HG03196 (cell line): ENCODE data around the gene SRSF9.
A peak's percentile ranks its signal among the peaks of the same experiment; 100 is the strongest.
"Not testable (repeated sequence)": the region's sequence is repeated elsewhere in the genome, so short reads cannot be mapped to it uniquely, and the experiment has no call there.

ENCODE experiments used
- ATAC-seq: cut with Tn5 transposase; IDR thresholded peaks from one replicate; pipeline ENCODE4 v1.9.1; 2021; ENCODE audit not compliant: unreplicated experiment

The SRSF9 gene, protein sequence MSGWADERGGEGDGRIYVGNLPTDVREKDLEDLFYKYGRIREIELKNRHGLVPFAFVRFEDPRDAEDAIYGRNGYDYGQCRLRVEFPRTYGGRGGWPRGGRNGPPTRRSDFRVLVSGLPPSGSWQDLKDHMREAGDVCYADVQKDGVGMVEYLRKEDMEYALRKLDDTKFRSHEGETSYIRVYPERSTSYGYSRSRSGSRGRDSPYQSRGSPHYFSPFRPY

DNA sequence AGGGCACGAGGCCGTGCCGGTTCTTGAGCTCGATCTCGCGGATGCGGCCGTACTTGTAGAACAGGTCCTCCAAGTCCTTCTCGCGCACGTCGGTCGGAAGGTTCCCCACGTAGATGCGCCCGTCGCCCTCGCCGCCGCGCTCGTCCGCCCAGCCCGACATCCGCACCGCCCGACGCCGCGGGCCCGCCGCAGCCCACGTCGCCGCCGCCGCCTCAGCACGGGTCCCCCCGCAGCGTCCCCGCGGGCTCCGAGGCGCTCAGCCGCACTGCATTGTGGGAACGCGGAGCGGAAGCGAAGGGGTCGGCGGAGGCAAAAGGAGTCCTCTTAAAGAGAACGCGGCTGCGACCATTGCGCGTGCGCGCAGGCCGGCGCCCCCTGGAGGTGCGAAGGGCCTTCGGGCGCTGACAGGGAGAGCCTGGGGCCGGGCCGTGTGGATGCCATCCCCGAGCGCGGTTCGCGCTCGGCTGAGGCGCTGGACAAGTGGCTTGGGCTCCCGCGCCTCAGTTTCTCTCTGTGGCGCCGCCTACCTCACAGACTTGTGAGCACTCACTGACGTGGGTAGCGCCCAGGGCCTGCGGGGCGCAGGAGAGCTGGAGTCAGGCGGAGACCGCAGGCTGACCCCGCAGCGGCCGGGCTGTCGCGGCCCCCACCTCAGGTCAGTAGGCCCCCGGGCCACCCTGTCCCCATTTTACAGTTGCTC, at the start of gene SRSF9:
TSS of gene SRSF9 (minus strand) at position 299 of the 700 bp plus-strand sequence. CDS start at position 160, 139 bp downstream.
- peak; percentile 87 for ATAC-seq

DNA sequence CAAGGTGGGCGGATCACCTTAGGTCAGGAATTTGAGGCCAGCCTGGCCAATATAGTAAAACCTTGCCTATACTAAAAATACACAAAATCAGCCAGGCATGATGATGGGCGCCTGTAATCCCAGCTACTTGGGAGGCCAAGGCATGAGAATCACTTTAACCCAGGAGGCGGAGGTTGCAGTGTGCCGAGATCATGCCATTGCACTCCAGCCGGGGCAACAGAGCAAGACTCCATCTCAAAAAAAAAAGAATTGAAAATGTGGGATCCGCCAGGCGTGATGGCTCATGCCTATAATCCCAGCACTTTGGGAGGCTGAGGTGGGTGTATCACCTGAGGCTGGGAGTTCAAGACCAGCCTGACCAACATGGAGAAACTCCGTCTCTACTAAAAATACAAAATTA, 49.8 kb upstream of the SRSF9 start:
- not testable (repeated sequence) for ATAC-seq

DNA sequence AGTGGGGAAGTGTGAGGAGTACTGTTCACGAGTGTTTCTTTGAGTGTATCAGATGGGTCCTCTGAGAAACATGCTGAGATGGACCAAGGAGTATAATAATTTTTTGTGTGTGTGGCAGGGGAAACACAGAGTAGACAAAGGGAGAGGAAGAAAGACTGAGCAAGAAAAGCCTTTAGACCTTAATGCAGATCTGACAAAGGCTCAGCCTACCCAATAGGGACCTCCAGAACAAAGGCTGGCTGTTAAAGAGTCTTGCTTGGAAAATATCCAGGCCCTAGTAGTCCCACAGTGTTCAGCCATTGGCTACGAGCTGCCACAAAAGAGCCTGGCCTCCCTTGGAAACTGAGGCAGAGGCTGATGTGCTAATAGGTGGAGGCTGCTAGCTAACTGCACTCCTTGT, 45.9 kb upstream of the SRSF9 start:
- ATAC-seq, result no peak

DNA sequence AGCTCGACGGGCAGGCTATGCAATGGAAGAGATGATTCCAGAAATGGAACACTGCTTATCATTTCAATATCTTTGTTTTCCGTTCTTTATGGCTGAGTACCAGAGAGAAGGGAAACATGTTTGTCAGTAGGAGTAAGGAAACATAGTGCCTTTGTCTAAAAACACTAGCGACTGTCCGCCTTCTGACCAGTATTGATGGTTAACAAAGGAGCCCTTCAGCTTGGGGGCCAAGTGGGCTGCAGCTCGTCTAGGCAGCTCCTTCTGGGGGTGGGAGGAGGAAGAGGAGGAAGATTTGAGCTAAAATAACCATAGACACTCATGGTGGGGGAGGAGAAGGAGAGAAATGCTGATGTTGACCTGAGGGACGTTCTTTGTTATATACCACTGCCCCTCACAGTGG, 44.5 kb upstream of the SRSF9 start:
- ATAC-seq, result no peak

DNA sequence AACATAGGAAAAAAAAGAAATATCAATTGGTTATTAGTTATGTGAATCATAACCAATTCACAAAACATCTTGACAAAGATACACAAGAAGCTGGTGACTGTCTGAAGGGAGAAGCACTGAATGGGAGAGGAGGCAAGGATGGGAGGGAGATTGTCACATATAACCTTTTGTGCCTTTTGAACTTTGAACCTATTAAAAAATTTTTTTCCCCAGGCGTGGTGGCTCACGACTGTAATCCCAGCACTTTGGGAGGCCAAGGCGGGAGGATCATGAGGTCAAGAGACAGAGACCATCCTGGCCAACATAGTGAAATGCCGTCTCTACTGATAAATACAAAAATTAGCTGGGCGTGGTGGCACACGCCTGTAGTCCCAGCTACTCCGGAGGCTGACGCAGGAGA, 39.0 kb upstream of the SRSF9 start:
- no peak for ATAC-seq

DNA sequence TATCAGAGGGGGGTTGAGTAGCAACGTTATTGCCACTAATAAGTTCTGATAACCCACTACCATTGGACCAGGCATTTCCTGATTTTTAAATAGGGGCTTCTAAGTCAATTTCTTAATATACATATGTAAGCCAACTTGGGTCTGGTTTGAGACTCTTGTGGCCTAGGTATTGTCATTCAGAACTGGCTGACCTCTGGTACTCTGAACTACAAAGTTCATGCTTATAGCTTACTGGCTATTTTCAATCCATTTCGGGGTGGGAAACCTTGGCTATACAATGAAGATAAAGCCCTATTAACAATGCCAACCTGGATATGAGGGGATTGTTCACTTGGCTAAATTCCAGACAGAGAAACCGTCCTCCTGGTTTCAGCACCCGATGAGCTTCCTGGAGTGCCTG, 35.0 kb upstream of the SRSF9 start:
- no peak for ATAC-seq

DNA sequence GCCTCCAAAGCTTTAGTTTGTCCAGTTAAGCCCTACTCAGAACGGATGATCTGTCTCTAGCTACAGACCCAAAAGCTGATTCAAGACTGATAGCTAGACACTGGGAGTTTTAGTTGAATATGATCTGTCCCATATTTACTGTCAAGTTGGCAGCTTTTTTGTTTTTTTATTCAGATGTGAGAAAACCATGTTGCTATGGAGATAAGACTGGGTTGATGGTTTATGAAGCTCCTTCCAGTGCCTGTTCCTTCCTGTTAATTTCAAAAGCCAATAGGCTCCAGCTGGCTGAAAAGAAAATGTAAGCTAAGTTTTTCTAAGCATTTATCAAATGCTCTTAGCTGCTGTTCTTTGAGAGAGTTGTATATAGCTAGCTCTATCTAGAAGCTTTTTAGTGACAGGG, 31.0 kb upstream of the SRSF9 start:
- no peak for ATAC-seq

DNA sequence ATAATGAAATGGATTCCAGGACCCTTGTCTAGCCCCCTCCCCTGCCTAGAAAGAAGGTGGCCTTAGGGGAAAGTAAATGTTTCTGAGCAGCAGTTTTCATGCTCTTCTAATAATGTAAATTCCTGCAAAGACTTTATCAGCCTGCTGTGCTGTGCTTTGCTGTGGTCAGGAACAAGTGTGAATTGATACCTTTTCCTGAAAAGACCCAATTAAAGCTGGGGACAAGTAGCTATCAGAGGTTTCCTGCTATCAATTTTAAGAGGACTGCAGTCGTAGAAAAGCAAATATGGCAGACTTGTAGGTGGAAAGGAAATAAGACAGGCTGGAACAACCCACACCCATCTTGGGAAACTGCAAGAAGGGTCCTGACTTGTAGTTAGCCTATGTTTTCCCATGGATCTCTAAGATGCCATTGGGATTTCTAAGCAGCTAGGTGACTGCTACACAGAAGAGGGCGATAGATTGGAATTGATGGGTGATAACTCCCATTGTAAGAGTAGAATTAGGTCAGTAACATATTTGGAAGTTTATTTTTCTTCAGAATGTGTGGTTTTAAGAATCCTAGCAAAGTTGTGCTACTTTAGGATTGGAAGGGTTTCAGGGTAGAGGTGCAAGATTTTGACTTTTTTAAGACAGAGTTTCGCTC, 29.4 kb upstream of the SRSF9 start:
- ATAC-seq, result no peak

DNA sequence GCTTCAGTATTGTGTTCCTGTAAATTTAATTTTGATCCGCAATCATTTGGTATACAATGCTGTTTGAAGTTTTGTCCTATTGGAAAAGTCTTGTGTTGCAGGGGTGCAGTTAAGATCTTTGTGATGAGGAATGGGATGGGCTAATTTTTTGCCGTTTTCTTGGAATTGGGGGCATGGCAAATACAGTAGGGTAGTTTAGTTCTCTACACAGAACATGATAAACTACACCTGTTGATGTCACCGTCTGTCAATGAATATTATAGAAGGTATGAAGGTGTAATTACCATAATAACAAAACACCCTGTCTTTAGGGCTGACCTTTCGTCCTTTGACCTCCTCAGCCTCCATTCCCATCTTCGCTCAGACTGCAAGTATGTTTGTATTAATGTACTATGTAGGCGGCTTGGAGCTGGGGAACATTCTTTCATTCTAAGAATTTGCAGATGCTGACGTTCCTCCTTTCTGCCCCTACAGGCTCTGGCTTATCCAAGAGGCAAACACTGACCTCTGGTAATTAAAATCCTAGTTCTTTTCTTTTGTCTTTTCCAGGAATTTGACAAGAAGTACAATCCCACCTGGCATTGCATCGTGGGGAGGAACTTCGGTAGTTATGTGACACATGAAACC, 28.1 kb upstream of the SRSF9 start:
- ATAC-seq, result no peak

DNA sequence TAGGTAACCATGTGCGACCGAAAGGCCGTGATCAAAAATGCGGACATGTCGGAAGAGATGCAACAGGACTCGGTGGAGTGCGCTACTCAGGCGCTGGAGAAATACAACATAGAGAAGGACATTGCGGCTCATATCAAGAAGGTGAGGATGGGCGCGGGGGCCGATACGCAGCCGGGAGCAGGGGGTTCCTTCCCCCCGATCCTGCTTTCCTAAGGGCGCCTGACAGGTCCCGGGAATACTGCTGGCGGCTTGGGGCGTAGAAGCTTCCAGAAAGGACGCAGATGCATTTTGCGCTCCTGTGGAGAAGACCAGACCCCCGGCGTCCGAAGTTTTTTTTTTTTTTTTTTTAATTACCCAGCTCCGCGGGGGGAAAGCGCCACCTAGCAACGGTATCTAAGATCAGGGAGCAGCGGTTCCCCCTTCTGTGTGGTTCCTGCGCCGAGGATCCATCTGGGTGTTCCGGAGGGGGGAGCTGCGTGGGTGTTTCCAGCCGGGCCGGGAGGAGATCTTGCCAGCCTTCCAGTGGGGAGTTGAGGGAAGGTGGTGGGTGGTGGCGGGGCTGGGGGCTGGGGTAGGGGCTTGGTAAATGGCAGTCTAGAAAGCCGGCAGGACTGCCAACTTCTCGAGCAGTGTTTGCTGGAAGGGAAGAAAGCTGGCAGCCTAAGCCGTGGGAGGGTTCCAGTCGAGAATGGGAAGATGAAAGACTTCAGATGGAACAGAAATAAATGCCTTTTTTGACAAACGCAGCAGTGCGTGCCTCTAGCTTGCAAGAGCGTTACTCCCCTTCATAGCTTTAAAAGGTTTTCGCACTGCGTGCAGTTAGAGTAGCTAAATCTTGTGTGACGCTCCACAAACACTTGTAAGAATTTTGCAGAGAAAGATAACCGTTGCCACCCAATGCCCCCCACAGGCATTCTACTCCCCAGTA, 27.1 kb upstream of the SRSF9 start:
- peak; percentile 4 for ATAC-seq

DNA sequence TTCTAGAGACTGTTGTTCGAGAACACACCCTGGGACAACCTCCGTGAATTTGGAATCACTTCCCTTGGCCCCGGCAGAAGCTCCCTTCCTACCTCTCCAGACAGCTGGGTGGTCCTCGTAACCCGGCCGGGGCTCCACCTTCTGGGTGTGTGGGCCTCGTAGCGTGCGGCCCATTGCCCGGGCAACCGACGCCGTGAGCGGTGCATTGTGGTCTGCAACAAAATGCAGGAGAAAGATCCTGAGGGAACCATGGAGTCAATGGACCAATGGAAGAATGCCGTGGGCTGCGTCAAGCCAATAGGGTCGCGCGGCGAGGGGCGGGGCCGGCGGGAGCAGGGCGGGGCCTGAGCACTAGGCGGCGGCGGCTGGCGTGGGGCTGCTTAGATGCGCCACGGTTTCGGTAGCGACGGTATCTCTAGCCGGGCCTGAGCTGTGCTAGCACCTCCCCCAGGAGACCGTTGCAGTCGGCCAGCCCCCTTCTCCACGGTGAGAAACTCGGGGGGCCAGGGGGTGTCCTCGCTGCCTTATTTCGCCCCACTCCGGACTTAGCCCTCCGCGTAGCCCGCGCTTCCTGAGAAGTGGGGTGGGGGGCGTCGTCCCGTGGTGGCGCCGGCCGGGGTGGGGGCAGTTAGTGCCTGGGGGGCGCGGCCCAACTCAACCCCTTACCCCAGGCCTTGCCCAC, 26.3 kb upstream of the SRSF9 start, which contains the start of gene DYNLL1:
TSS of gene DYNLL1 (plus strand) at position 383 of the 682 bp plus-strand sequence. CDS start 309 bp downstream, outside the sequence.
- ATAC-seq, result peak; percentile 92

DNA sequence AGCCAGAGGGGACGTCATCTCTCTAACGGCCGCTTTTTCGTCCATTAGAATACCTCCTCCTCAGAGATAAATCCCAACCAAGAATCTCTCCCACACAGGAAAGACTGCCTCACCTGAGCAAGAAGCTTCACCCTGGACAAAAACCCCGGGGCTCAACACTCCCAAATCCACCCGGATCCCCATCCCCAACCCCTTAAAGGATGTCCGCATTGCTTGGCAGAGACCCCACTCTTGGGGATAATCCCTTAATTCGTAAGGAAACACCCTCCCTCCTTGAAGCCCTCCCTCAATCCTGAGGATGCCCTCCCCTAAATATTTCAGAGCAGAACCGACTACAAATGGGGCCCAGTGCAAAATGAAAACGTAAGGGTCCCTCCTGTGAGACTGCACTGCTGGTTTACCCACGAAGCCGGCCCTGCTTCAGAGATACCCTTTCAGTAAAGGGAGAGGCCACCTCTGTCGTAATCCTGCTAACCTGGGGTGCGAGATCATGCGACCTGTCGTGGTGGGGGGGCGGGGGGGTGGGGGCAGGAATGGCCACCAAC, 25.7 kb upstream of the SRSF9 start:
- ATAC-seq, result no peak

DNA sequence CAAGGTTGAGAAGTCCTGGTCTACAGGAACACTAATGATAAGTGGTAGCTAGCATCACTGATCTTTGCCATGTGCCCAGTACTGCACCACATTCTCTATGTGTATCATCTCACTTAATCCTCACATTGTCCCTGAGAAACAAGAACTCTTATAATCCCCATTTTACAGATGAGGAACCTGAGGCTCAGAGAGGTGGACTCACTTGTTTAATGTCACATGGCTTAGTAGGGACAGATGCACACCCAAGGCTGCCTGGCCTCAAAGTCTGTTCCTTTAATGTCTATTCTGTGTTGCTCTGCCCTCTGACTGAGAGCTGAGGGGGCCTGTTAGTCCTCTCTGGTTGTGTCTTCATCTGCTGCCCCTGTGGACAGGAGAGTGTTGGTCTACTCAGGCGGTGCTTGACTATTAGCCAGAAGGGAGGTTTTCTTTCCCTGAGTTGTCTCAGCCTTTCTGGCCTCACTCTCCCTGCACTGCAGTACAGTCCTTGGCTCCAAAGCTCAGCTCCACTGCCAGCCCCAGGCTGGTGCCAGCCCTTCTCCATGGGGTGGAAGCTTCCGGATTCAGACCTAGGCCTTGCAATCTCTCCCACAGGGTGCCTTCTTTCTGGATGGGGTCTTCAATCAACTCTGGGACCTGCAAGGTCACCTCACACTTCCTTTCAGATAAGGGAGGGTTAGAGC, 21.4 kb upstream of the SRSF9 start:
- ATAC-seq, result no peak

DNA sequence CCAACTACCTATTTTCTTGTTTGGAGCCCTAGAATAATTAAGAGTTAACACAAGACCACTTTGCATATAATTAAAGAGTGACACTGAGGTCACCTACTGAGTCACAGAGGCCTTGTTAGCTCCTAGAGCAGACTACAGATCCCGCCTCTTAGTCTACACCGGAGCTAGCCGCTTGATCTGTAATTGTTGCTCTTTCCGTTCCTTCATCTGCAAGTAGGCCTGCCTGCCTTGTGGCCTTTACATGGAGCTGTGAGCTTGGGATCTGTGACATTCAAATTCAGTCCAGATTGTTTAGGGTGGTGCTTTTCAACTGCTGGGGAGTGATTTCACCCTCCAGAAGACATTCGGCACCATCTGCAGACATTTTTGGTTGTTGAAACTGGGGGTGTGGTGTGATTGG, 20.8 kb upstream of the SRSF9 start:
- ATAC-seq, result no peak

DNA sequence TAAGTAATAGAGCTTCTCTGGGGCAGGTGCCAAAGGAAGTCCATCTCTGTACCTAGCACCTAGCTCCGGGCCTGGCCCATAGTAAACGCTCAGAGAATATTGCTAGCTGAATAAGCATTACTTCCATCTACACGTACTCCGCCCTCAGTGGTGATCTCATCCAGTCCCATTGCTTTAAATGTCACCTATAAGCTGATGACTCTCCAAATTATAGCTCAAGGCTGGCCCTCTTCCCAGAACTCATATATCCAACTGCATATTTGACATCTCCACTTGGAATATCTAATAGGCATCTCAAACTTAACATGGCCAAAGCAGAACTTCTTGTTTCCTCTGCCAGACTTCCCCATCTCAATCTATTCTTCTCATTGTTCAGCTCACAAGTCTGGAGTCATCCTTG, 19.5 kb upstream of the SRSF9 start:
- no peak for ATAC-seq

DNA sequence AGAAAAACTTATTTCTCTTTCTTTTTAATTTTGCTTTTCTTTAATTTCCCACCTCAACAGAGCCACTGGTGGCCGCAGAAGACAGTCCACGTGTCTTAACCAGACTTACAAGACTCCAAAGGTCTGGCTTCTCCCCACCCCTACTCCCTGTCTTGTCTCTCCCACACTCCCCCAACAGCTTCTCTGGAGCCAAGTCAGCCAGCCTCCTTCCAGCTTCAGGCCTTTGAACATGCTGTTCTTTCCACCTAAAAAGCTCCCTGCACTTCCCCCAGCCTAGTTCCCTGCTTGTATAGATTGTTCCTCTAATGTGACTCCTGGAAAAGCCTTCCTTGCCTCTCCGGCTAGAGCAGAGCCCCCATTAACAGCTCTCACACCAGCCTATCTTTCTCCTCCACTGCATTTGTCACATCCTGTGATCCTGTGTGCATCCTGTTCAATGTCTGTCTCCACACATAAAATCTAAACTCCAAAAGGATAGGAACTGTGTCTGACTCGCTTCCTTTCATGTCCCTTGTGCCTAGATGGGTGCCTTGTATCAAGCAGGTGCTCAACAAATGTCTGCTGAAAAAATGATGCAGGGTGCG, 18.6 kb upstream of the SRSF9 start:
- ATAC-seq, result no peak

DNA sequence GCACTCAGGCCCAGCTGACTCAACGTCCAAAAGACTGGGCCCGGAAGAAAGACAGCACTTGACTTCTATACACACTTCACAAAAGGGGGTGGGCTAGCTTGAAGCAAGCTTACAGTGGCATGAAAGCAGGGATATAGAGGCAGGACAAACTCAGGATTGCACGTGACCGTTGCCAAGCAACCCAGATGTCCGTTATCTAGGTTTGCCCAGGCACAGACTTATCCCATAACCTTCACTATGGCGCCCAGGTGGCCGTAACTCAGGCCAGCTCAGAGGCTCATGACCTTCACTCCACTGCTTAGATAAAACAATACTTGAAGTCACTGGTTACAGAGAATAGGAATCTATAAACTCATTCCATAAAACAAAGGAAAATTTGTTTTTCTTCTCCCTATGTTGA, 18.0 kb upstream of the SRSF9 start:
- ATAC-seq, result not testable (repeated sequence)

DNA sequence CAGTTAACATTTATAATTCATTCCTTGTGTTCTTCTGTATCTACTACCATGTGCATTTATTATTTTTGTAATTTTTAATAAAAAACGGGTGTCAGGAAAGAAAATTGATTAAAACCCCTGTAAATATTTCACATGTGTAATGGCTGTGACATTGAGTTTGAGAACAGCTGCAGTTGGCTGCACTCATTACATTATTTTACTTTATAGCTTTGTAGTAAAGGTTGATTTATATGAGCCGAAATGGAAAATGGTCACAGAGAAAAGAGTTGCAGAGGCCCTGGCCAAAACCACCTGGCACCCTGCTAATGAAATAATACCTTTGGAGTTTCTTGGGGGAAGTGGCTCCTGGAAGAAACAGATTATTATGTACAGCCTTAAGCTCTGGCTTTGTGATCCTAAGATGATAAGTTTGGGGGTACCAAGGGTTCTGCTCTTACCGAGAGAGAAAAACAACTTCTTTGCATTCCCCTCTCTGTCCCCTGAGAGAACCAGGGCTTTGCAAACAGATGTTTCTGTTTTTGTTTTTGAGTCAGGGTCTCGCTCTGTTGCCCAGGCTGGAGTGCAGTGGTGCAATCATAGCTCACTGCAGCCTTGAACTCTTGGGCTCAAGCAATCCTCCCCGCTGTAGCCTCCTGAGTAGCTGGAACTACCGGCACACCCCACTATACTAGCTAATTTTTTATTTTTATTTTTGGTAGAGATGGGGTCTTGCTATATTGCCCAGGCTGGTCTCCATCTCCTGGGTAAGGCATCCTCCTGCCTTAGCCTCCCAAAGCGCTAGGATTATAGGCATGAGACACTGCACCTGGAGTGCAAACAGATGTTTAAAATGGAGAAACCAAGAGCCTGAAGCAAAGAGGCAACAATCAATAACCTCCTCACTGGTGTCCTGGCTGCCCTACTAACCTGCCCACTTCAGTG, 16.7 kb upstream of the SRSF9 start:
- no peak for ATAC-seq
